Astrocyte of the spinal cord (primary cell): Measurements from ENCODE around the gene SHANK3.

Experiments
- DNase-seq: peaks from one replicate; pipeline ENCODE4 v3.0.0; 2011; ENCODE audit warnings: low read depth, low spot score
- H3K4me3 ChIP-seq: 2 replicates; pipeline ENCODE4 v1.5.1; 2011; ENCODE audit warnings: low read depth, mild to moderate bottlenecking, low read length, moderate library complexity
- in situ Hi-C: cut with HindIII; loops from 2 replicates; pipeline ENCODE4 v1.10.0; 2017; ENCODE audit warnings: low sequenced_read_pairs
- TF ChIP-seq, protein P1 (sequence below): IDR thresholded peaks from 2 replicates; pipeline ENCODE4 v1.5.1; 2012; ENCODE audit warnings: low read depth, mild to moderate bottlenecking, low read length, inconsistent platforms

The SHANK3 gene

DNA sequence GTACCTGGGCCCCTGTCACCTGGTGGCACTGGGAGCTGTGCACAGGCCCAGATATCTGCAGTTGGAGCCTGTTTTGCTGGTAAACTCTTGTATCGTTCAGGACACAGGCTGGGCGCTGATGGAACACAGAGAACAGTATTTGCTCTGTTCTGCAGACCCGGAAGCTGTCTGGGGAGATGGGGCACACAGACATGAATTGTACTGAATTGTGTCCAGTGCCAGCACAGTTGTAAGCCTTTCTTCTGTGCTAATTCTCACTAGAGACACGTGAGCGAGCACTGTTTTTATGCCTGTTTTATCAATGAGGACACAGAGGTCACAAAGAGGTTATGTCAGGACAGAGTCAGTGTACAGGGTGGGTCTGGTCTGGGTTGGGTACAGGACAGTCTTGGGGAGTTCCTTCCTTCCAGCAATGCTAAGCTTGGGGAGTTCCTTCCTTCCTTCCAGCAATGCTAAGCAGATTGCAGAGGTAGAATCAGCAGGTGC is 41.0 kb downstream of the SHANK3 start:
- TF ChIP-seq, protein P1, sequence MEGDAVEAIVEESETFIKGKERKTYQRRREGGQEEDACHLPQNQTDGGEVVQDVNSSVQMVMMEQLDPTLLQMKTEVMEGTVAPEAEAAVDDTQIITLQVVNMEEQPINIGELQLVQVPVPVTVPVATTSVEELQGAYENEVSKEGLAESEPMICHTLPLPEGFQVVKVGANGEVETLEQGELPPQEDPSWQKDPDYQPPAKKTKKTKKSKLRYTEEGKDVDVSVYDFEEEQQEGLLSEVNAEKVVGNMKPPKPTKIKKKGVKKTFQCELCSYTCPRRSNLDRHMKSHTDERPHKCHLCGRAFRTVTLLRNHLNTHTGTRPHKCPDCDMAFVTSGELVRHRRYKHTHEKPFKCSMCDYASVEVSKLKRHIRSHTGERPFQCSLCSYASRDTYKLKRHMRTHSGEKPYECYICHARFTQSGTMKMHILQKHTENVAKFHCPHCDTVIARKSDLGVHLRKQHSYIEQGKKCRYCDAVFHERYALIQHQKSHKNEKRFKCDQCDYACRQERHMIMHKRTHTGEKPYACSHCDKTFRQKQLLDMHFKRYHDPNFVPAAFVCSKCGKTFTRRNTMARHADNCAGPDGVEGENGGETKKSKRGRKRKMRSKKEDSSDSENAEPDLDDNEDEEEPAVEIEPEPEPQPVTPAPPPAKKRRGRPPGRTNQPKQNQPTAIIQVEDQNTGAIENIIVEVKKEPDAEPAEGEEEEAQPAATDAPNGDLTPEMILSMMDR, result no peak
- H3K4me3 ChIP-seq, result no peak overlapping the region
- in situ Hi-C loops, result no loop called here
- DNase-seq, result no peak

DNA sequence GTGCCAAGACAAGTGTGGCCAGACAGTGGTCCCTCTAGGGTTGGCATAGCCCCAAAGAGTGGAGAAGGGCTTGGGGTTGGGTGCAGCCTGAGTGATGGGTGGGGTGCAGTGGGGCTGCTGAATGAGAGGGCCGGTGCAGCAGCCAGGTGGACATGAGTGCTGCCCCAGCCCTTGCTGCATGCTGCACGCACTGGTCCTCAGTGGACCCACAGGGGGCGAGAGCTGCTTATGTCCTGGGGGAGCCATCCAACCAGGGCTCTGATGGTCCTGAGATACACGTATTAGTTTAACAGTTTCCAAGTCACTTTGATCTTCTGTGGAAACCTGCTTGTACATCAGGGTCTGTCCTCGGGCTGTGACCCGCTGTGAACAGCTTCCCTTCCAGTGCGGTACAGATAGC is 41.5 kb downstream of the SHANK3 start:
- no peak overlapping the region for H3K4me3 ChIP-seq
- DNase-seq, result no peak
- in situ Hi-C loops, result no loop called here
- TF ChIP-seq, protein P1, result no peak

DNA sequence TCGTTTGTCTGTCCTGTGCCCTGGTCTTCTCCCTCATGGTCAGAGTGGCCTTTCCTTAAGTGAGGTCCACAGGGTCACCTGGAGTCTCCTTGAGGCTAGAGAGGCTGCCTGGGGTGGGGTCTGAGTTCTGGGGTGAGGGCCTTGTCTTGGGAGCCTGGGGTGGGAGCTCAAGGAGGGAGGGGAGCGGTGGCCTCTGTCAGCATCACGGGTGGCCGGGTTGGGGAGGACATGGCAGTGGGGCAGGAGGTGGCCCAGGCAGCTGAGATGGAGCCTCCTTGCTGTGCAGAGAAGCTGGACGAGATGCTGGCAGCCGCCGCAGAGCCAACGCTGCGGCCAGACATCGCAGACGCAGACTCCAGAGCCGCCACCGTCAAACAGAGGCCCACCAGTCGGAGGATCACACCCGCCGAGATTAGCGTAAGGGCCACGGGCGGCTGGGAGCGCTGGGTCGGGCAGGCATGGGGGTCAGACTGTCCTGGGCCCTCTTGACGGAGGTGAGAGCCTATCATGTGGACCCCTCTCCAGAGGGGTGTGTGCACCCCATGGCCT is 42.1 kb downstream of the SHANK3 start:
- TF ChIP-seq, protein P1, result no peak
- no peak overlapping the region for H3K4me3 ChIP-seq
- DNase-seq, result no peak
- in situ Hi-C loops, result no loop called here

DNA sequence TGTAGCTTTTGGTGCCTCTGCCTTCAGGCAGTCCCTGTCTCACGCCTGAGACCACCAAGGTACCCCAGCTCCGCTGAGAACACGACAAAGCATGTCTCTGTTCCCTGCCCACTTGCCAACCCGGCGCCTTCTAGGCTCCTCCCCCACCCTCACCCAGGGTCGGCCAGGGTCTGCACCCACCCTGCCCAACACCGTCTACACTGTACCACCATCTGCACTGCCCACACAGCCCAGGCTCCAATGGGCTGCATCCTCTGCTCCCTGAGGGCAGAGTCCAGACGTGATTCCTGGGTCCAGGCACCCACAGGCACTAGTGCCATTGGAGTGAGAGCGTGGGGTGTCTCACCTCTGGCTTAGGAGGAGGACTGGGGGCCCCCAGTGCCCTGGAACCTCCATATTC is 42.6 kb downstream of the SHANK3 start:
- TF ChIP-seq, protein P1, result no peak
- no peak for DNase-seq
- in situ Hi-C loops, result no loop called here
- no peak overlapping the region for H3K4me3 ChIP-seq

DNA sequence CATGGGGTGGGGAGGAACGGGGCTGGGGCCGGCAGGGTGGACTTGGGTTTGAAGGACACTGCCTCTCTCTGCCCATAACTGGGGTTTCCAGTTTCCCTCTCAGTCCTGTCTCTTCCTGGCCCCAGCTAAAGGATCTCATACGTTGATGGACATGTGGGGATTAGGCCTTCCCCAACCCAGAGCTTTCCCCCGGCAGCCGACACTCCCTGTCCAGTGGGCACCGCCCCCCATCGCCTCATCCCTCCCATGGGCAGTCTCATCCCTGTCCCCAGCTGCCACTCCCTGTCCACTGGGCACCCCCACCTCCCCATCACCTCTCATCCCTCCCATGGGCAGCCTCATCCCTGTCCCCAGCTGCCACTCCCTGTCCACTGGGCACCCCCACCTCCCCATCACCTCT is 43.2 kb downstream of the SHANK3 start:
- no peak for DNase-seq
- TF ChIP-seq, protein P1, result no peak
- no peak overlapping the region for H3K4me3 ChIP-seq
- in situ Hi-C loops, result no loop called here

DNA sequence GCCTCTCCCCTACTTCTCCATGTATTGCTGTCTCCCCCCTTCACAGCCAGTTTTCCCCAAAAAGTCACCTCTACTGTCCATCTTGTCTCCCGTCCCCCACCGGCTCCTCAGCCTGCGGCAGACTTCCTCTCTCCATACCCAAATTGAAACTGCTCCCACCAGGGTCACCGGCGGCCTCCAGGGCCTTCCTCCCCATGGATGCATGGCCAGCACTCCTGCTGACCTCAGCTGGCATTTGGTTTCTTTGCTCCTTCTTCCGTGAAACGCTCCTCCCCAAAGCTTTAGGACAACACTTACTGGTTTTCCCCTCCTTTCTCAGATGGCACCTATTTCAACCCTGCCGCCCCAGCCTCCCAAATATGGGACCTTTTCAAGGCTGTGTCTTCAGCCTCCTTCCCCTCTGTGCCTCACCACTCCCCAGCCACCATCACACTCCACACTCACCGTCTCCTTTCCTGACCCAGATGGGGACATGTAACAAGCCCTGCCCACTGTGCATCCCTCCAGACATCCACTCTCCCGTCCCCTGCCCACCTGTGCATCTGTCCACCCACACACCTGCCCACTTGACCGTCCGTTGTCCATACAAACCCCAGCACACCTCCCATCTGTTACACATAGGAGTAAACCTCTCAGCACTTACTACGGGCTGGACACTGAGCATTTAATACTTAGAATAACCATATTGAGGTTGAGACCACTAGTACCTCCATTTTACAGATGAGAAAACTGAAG is 43.8 kb downstream of the SHANK3 start:
- H3K4me3 ChIP-seq, result no peak overlapping the region
- in situ Hi-C loops, result no loop called here
- DNase-seq, result no peak
- TF ChIP-seq, protein P1, result no peak
